Peyer's patch (tissue), 4 donors: ENCODE data around the gene SPEF2. TPM values are rescaled to one million over a fixed set of nuclear protein-coding genes. Genes with fewer than 3 reads are reported as not detected.
A peak's percentile ranks its signal among the peaks of the same experiment; 100 is the strongest.

Experiments used
- DNase-seq, 3 donors: peaks; one replicate each; pipeline ENCODE4 v3.0.0-alpha.2; 2017 to 2019
- H3K27ac ChIP-seq, 4 donors: fragments of 200-600 bp; sonication (generic); one replicate each; pipeline ENCODE4 v1.5.1; 2016 to 2019
- H3K27me3 ChIP-seq, 2 donors: fragments of 200-600 bp; sonication (generic); one replicate each; pipeline ENCODE4 v1.5.1; 2019
- H3K36me3 ChIP-seq, 3 donors: fragments of 200-600 bp; sonication (generic); one replicate each; pipeline ENCODE4 v1.5.1; 2016 to 2019
- H3K4me1 ChIP-seq, 4 donors: fragments of 200-600 bp; sonication (generic); one replicate each; pipeline ENCODE4 v1.5.1; 2016 to 2019
- H3K4me3 ChIP-seq, 4 donors: fragments of 200-600 bp; sonication (generic); 1 replicate in 3 of 4; 2 replicates in 1 of 4; pipeline ENCODE4 v1.5.1; 2016 to 2019; ENCODE audit warnings: mild to moderate bottlenecking in 1 of 4
- H3K9me3 ChIP-seq, 4 donors: fragments of 200-600 bp; sonication (generic); one replicate each; pipeline ENCODE4 v1.5.1; 2016 to 2019; ENCODE audit warnings: mild to moderate bottlenecking in 1 of 4
- CTCF ChIP-seq, 6 experiments: fragments of 450-650 bp in 4 of 6; fragments of 200-600 bp in 2 of 6; sonication (generic) in 1 of 6; IDR thresholded peaks; one replicate each; pipeline ENCODE4 v1.5.1; 2017 to 2019; ENCODE audit warnings: antibody characterized with exemption in 6 of 6, mild to moderate bottlenecking in 3 of 6, moderate library complexity in 1 of 6
- POLR2A ChIP-seq, 2 donors: fragments of 450-650 bp; IDR thresholded peaks; one replicate each; pipeline ENCODE4 v1.5.1; 2017; ENCODE audit warnings: antibody characterized with exemption in 2 of 2, mild to moderate bottlenecking in 2 of 2, moderate library complexity in 2 of 2
- total RNA-seq, 4 donors: library from RNA; depleted of rRNA; stranded (reverse); fragments of >200 nt; gene quantifications; one replicate each; pipeline ENCODE4 v1.1.0, GENCODE V29; 2016

Gene SPEF2
- total RNA-seq, 4 donors from 2014 or later = 2.5 to 8.8 (median 5.1) TPM

- no peaks in the 10 kb centered on the region for H3K4me1 ChIP-seq
- no peaks in the 10 kb centered on the region for H3K27me3 ChIP-seq
- H3K9me3 ChIP-seq = no peaks in the 10 kb centered on the region
- H3K4me3 ChIP-seq = no peak overlapping the region
- TF ChIP-seq CTCF (IDR thresholded peaks at IDR 0.05) (no peak), POLR2A (IDR thresholded peaks at IDR 0.05) (no peak)
- no peak overlapping the region for H3K27ac ChIP-seq
- H3K36me3 ChIP-seq = no peaks in the 10 kb centered on the region
- DNase-seq = no peak
Observed at GRCh38 chr5:35644543-35644942, 26.9 kb downstream of the SPEF2 start.

- Histone ChIP-seq H3K4me3 (no peak overlapping the region), H3K36me3 (no peaks in the 10 kb centered on the region), H3K4me1 (no peaks in the 10 kb centered on the region), H3K27me3 (no peaks in the 10 kb centered on the region), H3K9me3 (no peaks in the 10 kb centered on the region), H3K27ac (no peak overlapping the region)
- no peak for DNase-seq
- TF ChIP-seq CTCF (IDR thresholded peaks at IDR 0.05) = no peak
- TF ChIP-seq POLR2A (IDR thresholded peaks at IDR 0.05) = no peak
Observed at GRCh38 chr5:35647128-35647527, 29.5 kb downstream of the SPEF2 start.

- Histone ChIP-seq H3K27me3 (no peaks in the 10 kb centered on the region), H3K4me3 (no peak overlapping the region), H3K4me1 (no peaks in the 10 kb centered on the region), H3K36me3 (no peaks in the 10 kb centered on the region), H3K27ac (no peak overlapping the region), H3K9me3 (no peaks in the 10 kb centered on the region)
- DNase-seq = no peak
- TF ChIP-seq POLR2A (IDR thresholded peaks at IDR 0.05) = no peak
- TF ChIP-seq CTCF (IDR thresholded peaks at IDR 0.05) = no peak
Observed at GRCh38 chr5:35647712-35648111, 30.0 kb downstream of the SPEF2 start.

- H3K27me3 ChIP-seq = no peaks in the 10 kb centered on the region
- H3K36me3 ChIP-seq = no peaks in the 10 kb centered on the region
- TF ChIP-seq CTCF (IDR thresholded peaks at IDR 0.05) = peak in 4 of 6 experiments; percentile 24 to 50 (median 44)
- TF ChIP-seq POLR2A (IDR thresholded peaks at IDR 0.05) = no peak
- no peak overlapping the region for H3K27ac ChIP-seq
- H3K9me3 ChIP-seq = no peaks in the 10 kb centered on the region
- H3K4me1 ChIP-seq = no peaks in the 10 kb centered on the region
- DNase-seq = peak in 2 of 3 donors; percentile 45 to 75
- H3K4me3 ChIP-seq = no peak overlapping the region
Observed at GRCh38 chr5:35651002-35651756, 33.5 kb downstream of the SPEF2 start.

- no peak for TF ChIP-seq CTCF (IDR thresholded peaks at IDR 0.05)
- TF ChIP-seq POLR2A (IDR thresholded peaks at IDR 0.05) = no peak
Observed at GRCh38 chr5:35656721-35657120, 39.1 kb downstream of the SPEF2 start.

More at GRCh38 chr5:35656721-35657120, 39.1 kb downstream of the SPEF2 start:
- Histone ChIP-seq H3K27ac (no peak overlapping the region), H3K9me3 (no peaks in the 10 kb centered on the region), H3K27me3 (no peaks in the 10 kb centered on the region), H3K4me1 (no peaks in the 10 kb centered on the region), H3K36me3 (no peaks in the 10 kb centered on the region), H3K4me3 (no peak overlapping the region)
- no peak for DNase-seq
